ENCODE data around the gene SPIN2A. TPM values are rescaled to one million over a fixed set of nuclear protein-coding genes. Genes with fewer than 3 reads are reported as not detected.
"Not testable (repeated sequence)": the region's sequence is repeated elsewhere in the genome, so short reads cannot be mapped to it uniquely, and the experiment has no call there.

Gene SPIN2A
- total RNA-seq, 4 donors from 2014 or later, result 0.67 to 1.8 TPM; not detected in 2

DNA sequence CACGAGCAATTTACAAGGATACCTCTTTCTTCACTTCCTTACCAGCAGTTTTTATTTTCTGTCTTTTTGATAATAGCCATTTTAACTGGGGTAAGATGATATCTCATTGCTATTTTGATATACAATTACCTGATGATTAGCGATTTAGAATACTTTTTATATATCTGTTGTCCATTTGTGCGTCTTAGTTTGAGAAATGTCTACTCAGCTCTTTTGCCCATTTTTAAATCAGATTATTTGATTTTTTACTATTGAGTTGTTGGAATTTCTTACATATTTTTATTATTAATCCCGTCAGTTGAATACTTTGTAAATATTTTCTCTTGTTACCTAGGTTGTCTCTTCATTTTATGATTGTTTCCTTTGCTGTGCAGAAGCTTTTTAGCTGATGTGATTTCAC, 1.5 kb upstream of the SPIN2A start:
- no peaks in the 10 kb centered on the region for H3K36me3 ChIP-seq
- no peak for TF ChIP-seq POLR2A (IDR thresholded peaks at IDR 0.05)
- no peak overlapping the region for H3K4me3 ChIP-seq
- intact Hi-C loops (cut with DNase I; ENCODE audit: low total_unique reads), result no loop called here
- no peaks in the 10 kb centered on the region for H3K27me3 ChIP-seq
- no peak for DNase-seq
- H3K4me1 ChIP-seq, result no peaks in the 10 kb centered on the region
- H3K27ac ChIP-seq, result no peak overlapping the region
- no peaks in the 10 kb centered on the region for H3K9me3 ChIP-seq

GRCh38 chrX:57137501-57137900, 304 bp upstream of the SPIN2A start:
- TF ChIP-seq POLR2A (IDR thresholded peaks at IDR 0.05), result no peak
- H3K4me3 ChIP-seq, result no peak overlapping the region
- intact Hi-C loops (cut with DNase I; ENCODE audit: low total_unique reads), result no loop called here
- H3K27me3 ChIP-seq, result no peaks in the 10 kb centered on the region
- no peaks in the 10 kb centered on the region for H3K9me3 ChIP-seq
- no peaks in the 10 kb centered on the region for H3K4me1 ChIP-seq
- H3K36me3 ChIP-seq, result no peaks in the 10 kb centered on the region
- no peak for DNase-seq
- no peak overlapping the region for H3K27ac ChIP-seq

- H3K4me3 ChIP-seq; DNase-seq; H3K27me3 ChIP-seq; intact Hi-C loops (cut with DNase I; ENCODE audit: low total_unique reads); H3K9me3 ChIP-seq; H3K4me1 ChIP-seq; H3K36me3 ChIP-seq; H3K27ac ChIP-seq: not testable (repeated sequence)
Measured at GRCh38 chrX:57136589-57136988, 608 bp downstream of the SPIN2A start.

DNA sequence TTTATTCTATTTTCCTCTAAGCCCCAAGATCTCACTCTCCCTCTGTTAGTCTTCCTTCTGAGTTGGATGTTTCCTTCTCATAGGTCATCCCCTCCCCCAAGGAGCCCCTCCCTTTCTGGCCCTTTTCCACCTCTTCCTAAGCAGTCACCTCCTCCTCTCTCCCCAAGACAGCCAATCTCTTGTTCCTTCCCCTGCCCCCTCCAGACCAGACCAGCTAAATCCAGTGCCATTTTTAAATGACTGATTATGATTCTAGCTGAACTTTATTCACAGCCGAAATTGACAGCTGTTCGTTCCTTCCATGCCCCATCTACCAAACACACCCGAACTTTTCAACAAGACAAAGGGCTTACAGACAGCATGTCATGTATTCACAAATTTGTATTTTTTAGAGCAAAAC, 1.9 kb downstream of the SPIN2A start:
- no peak overlapping the region for H3K27ac ChIP-seq
- intact Hi-C loops (cut with DNase I; ENCODE audit: low total_unique reads), result no loop called here
- no peak for TF ChIP-seq CTCF (IDR thresholded peaks at IDR 0.05)
- no peak for TF ChIP-seq POLR2A (IDR thresholded peaks at IDR 0.05)
- no peaks in the 10 kb centered on the region for H3K27me3 ChIP-seq
- no peak overlapping the region for H3K4me3 ChIP-seq
- DNase-seq, result no peak
- H3K36me3 ChIP-seq, result no peaks in the 10 kb centered on the region
- H3K9me3 ChIP-seq, result no peaks in the 10 kb centered on the region
- no peaks in the 10 kb centered on the region for H3K4me1 ChIP-seq

DNA sequence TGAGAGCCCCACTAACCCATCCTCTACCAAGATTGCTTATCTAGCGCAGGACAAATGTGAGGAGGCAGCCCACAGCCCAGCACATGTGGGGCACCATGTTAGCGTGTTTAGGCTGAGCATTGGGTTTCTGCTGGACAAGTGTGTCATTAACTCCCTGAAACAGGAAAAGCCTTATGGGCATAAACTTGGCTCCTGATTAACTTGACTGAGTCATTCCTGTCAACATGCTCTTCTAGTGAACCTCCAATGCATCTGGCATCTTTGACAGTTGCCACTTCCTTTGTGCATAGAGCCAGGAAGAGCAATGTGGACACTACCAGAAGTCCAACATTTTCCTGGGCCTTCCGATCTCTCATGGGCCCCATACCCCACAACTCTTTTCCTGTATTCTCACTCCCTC, 2.5 kb downstream of the SPIN2A start:
- no peak overlapping the region for H3K4me3 ChIP-seq
- no peaks in the 10 kb centered on the region for H3K9me3 ChIP-seq
- no peaks in the 10 kb centered on the region for H3K36me3 ChIP-seq
- intact Hi-C loops (cut with DNase I; ENCODE audit: low total_unique reads), result no loop called here
- DNase-seq, result no peak
- no peaks in the 10 kb centered on the region for H3K27me3 ChIP-seq
- H3K4me1 ChIP-seq, result no peaks in the 10 kb centered on the region
- TF ChIP-seq POLR2A (IDR thresholded peaks at IDR 0.05) (no peak), CTCF (IDR thresholded peaks at IDR 0.05) (no peak)
- no peak overlapping the region for H3K27ac ChIP-seq

GRCh38 chrX:57133706-57134105, 3.5 kb downstream of the SPIN2A start:
- Histone ChIP-seq H3K27me3 (no peaks in the 10 kb centered on the region), H3K4me1 (no peaks in the 10 kb centered on the region), H3K27ac (no peak overlapping the region), H3K36me3 (no peaks in the 10 kb centered on the region), H3K9me3 (no peaks in the 10 kb centered on the region), H3K4me3 (no peak overlapping the region)
- intact Hi-C loops (cut with DNase I; ENCODE audit: low total_unique reads), result no loop called here
- TF ChIP-seq CTCF (IDR thresholded peaks at IDR 0.05) (no peak), POLR2A (IDR thresholded peaks at IDR 0.05) (no peak)
- no peak for DNase-seq

DNA sequence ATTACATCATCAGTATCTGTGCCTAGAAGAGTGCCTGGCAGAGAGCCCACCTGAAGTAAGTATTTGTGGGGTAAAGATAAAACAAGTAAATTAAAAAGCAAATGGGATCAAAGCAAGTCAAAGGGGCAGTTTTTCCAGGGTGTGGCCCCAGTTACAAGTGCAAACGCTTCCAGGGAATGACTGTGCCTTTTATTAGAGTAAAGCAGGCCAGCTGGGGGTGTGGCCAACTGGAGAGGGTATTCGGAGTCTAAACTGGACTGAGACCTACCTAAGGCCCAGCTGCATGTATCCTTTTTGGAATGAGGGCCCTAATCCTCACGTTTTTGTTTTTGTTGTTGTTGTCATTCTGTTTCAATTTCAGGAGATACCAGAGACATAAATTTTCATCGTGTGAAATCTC, 3.9 kb downstream of the SPIN2A start:
- DNase-seq, result not testable (repeated sequence)

More for the DNA sequence above, 3.9 kb downstream of the SPIN2A start:
- H3K36me3 ChIP-seq; H3K4me3 ChIP-seq; H3K4me1 ChIP-seq; H3K27ac ChIP-seq; H3K9me3 ChIP-seq; H3K27me3 ChIP-seq; intact Hi-C loops (cut with DNase I; ENCODE audit: low total_unique reads): not testable (repeated sequence)
